ENCODE results near the gene ZNF497.
"Not testable (repeated sequence)": the region's sequence is repeated elsewhere in the genome, so short reads cannot be mapped to it uniquely, and the experiment has no call there.

The ZNF497 gene

GRCh38 chr19:58407658-58408151 is 45.2 kb upstream of the ZNF497 start:
- peak; percentile 37 for DNase-seq
- H3K4me1 ChIP-seq (ENCODE audit: control insufficient read depth, insufficient read depth, low read depth, low read length), result peaks cover 21% of the 10 kb centered on the region

GRCh38 chr19:58406818-58407657 is 44.5 kb upstream of the ZNF497 start:
- peak overlapping the region in 1 of 2 experiments; percentile 99 for H3K4me3 ChIP-seq (ENCODE audit: insufficient read depth in 1 of 2, low read depth in 1 of 2, low read length in 2 of 2)
- H3K23ac ChIP-seq (ENCODE audit: low read length in 2 of 2), result peak overlapping the region in 1 of 2 experiments; percentile 27
- no peak overlapping the region for H2BK120ac ChIP-seq (ENCODE audit: low read depth, low read length)
- no peak overlapping the region for H2AK5ac ChIP-seq (ENCODE audit: low read length, severe bottlenecking)
- peak overlapping the region in 1 of 2 experiments; percentile 58 for H2BK12ac ChIP-seq (ENCODE audit: low read length in 2 of 2)
- no peak overlapping the region for H3K14ac ChIP-seq (ENCODE audit: low read length in 2 of 2)
- H3K27me3 ChIP-seq (ENCODE audit: control insufficient read depth in 1 of 2, insufficient read depth in 1 of 2, low read length in 2 of 2), result no peaks in the 10 kb centered on the region
- no peak overlapping the region for H2BK15ac ChIP-seq (ENCODE audit: low read depth, poor library complexity, severe bottlenecking)
- peak overlapping the region; percentile 98 for H3K4me2 ChIP-seq (ENCODE audit: low read length, poor library complexity, severe bottlenecking)
- H2BK5ac ChIP-seq (ENCODE audit: low read depth, low read length, poor library complexity, severe bottlenecking), result no peak overlapping the region
- no peak overlapping the region for H3K27ac ChIP-seq (ENCODE audit: low read length, poor library complexity, severe bottlenecking)
- peaks cover 0 to 3% of the 10 kb centered on the region in 2 experiments for H3K36me3 ChIP-seq (ENCODE audit: control insufficient read depth in 1 of 2, insufficient read depth in 2 of 2, low read depth in 1 of 2, low read length in 2 of 2)
- H4K91ac ChIP-seq (ENCODE audit: low read length), result no peak overlapping the region
- no peak overlapping the region for H3K4ac ChIP-seq (ENCODE audit: low read depth in 1 of 2, low read length in 2 of 2)
- H3K18ac ChIP-seq (ENCODE audit: low read depth in 1 of 2, low read length in 2 of 2), result peak overlapping the region in 1 of 2 experiments; percentile 63
- peak; percentile 36 for DNase-seq
- peak overlapping the region; percentile 98 for H3K9ac ChIP-seq (ENCODE audit: low read length)
- 72% methylated on average over 10 of the region's 10 CpGs for WGBS
- no peak overlapping the region for H2AFZ ChIP-seq (ENCODE audit: low read depth, low read length)
- no peak overlapping the region for H4K8ac ChIP-seq (ENCODE audit: low read length)
- peaks cover 30% of the 10 kb centered on the region for H3K79me1 ChIP-seq (replicated peaks; ENCODE audit: low read length, poor library complexity, severe bottlenecking)
- peaks cover 22% of the 10 kb centered on the region for H3K4me1 ChIP-seq (ENCODE audit: control insufficient read depth, insufficient read depth, low read depth, low read length)
- no peaks in the 10 kb centered on the region for H3K9me3 ChIP-seq (ENCODE audit: control insufficient read depth, low read length)

More at GRCh38 chr19:58407658-58408151, 45.2 kb upstream of the ZNF497 start:
- Histone ChIP-seq H3K4me3 (ENCODE audit: insufficient read depth in 1 of 2, low read depth in 1 of 2, low read length in 2 of 2) (peak overlapping the region; percentile 98 to 99), H2BK12ac (ENCODE audit: low read length in 2 of 2) (peak overlapping the region; percentile 28 to 78), H3K18ac (ENCODE audit: low read depth in 1 of 2, low read length in 2 of 2) (peak overlapping the region; percentile 95 to 98), H4K8ac (ENCODE audit: low read length) (peak overlapping the region; percentile 86), H3K79me1 (replicated peaks; ENCODE audit: low read length, poor library complexity, severe bottlenecking) (peaks cover 29% of the 10 kb centered on the region), H3K27me3 (ENCODE audit: control insufficient read depth in 1 of 2, insufficient read depth in 1 of 2, low read length in 2 of 2) (no peaks in the 10 kb centered on the region), H3K27ac (ENCODE audit: low read length, poor library complexity, severe bottlenecking) (peak overlapping the region; percentile 59), H3K4ac (ENCODE audit: low read depth in 1 of 2, low read length in 2 of 2) (peak overlapping the region; percentile 76 to 99), H2BK5ac (ENCODE audit: low read depth, low read length, poor library complexity, severe bottlenecking) (no peak overlapping the region), H2BK120ac (ENCODE audit: low read depth, low read length) (peak overlapping the region; percentile 73), H3K36me3 (ENCODE audit: control insufficient read depth in 1 of 2, insufficient read depth in 2 of 2, low read depth in 1 of 2, low read length in 2 of 2) (peaks cover 0 to 3% of the 10 kb centered on the region in 2 experiments), H4K91ac (ENCODE audit: low read length) (peak overlapping the region; percentile 92), H3K9ac (ENCODE audit: low read length) (peak overlapping the region; percentile 98), H3K23ac (ENCODE audit: low read length in 2 of 2) (peak overlapping the region; percentile 92 to 94), H2AK5ac (ENCODE audit: low read length, severe bottlenecking) (peak overlapping the region; percentile 14), H3K9me3 (ENCODE audit: control insufficient read depth, low read length) (no peaks in the 10 kb centered on the region), H2BK15ac (ENCODE audit: low read depth, poor library complexity, severe bottlenecking) (peak overlapping the region; percentile 94), H3K4me2 (ENCODE audit: low read length, poor library complexity, severe bottlenecking) (peak overlapping the region; percentile 98), H2AFZ (ENCODE audit: low read depth, low read length) (peak overlapping the region; percentile 92), H3K14ac (ENCODE audit: low read length in 2 of 2) (peak overlapping the region in 1 of 2 experiments; percentile 19)
- WGBS, result 28% methylated on average over 22 of the region's 22 CpGs

- DNase-seq; H4K91ac ChIP-seq (ENCODE audit: low read length); H2BK120ac ChIP-seq (ENCODE audit: low read depth, low read length); H2BK15ac ChIP-seq (ENCODE audit: low read depth, poor library complexity, severe bottlenecking); H2BK12ac ChIP-seq (ENCODE audit: low read length in 2 of 2); H3K9me3 ChIP-seq (ENCODE audit: control insufficient read depth, low read length); H3K9ac ChIP-seq (ENCODE audit: low read length); H2AK5ac ChIP-seq (ENCODE audit: low read length, severe bottlenecking); H3K4me3 ChIP-seq (ENCODE audit: insufficient read depth in 1 of 2, low read depth in 1 of 2, low read length in 2 of 2); H3K4me2 ChIP-seq (ENCODE audit: low read length, poor library complexity, severe bottlenecking); H3K14ac ChIP-seq (ENCODE audit: low read length in 2 of 2); H3K36me3 ChIP-seq (ENCODE audit: control insufficient read depth in 1 of 2, insufficient read depth in 2 of 2, low read depth in 1 of 2, low read length in 2 of 2); H3K4ac ChIP-seq (ENCODE audit: low read depth in 1 of 2, low read length in 2 of 2); H3K27me3 ChIP-seq (ENCODE audit: control insufficient read depth in 1 of 2, insufficient read depth in 1 of 2, low read length in 2 of 2); H4K8ac ChIP-seq (ENCODE audit: low read length); H3K27ac ChIP-seq (ENCODE audit: low read length, poor library complexity, severe bottlenecking); H3K18ac ChIP-seq (ENCODE audit: low read depth in 1 of 2, low read length in 2 of 2); H2AFZ ChIP-seq (ENCODE audit: low read depth, low read length); H2BK5ac ChIP-seq (ENCODE audit: low read depth, low read length, poor library complexity, severe bottlenecking); H3K23ac ChIP-seq (ENCODE audit: low read length in 2 of 2): not testable (repeated sequence)
- Histone ChIP-seq H3K79me1 (replicated peaks; ENCODE audit: low read length, poor library complexity, severe bottlenecking) (peaks cover 23% of the 10 kb centered on the region), H3K4me1 (ENCODE audit: control insufficient read depth, insufficient read depth, low read depth, low read length) (peaks cover 23% of the 10 kb centered on the region)
- WGBS, result 65% methylated on average over 2 of the region's 5 CpGs
These were observed 41.4 kb upstream of the ZNF497 start for GRCh38 chr19:58403920-58404478.

Data from mesenchymal stem cell (in vitro differentiated cells and primary cell).